ENCODE results near the gene ZFP57.
"Not testable (repeated sequence)": the region's sequence is repeated elsewhere in the genome, so short reads cannot be mapped to it uniquely, and the experiment has no call there.

The ZFP57 gene

DNA sequence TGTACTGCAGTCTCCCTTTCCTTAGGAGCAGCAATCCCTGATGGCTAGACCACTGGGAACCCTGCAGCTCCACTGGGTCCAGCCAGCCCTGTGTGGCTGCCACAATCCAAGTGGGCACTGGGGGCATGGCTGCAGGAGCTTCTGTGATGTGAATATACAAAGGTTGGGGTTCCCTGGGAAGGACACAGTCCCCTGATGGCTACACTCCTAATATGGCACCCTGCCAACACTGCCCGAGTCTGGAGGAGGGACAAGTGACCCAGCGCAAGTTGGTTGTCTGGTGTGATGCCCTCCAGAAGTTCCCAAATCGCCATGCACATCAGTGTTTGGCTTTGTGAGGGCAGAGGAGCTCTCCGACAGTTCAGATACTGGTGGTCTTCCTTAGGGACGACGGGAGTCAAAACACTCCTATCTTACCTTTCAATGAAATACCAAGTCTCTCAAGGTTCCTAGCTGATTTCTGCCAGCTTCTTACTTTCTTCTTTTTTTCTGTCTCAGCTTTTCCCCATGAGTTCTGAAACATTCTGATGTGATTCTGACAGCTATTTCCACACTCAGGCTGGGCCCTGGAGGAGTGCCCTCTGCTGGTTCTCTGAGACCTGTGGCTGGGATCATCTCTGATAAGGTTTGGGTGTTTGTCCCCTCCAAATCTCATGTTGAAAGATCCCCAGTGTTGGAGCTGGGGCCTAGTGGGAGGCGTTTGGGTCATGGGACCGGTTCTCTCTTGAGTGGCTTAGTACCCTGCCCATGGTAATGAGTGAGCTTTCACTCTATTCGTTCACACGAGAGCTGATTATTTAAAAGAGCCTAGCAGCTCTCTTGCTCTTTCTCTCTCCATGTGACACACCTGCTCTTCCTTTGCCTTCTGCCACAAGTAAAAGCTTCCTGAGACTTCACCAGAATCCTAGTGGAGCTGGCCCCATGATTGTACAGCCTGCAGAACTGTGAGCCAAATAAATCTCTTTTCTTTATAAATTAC lies 15.5 kb upstream of the ZFP57 start:
- DNase-seq (ENCODE audit: low read depth in 2 of 2), result no peak

- no peak for DNase-seq (ENCODE audit: low read depth in 2 of 2)
Measured at GRCh38 chr6:29694637-29695036, 13.7 kb upstream of the ZFP57 start.

DNA sequence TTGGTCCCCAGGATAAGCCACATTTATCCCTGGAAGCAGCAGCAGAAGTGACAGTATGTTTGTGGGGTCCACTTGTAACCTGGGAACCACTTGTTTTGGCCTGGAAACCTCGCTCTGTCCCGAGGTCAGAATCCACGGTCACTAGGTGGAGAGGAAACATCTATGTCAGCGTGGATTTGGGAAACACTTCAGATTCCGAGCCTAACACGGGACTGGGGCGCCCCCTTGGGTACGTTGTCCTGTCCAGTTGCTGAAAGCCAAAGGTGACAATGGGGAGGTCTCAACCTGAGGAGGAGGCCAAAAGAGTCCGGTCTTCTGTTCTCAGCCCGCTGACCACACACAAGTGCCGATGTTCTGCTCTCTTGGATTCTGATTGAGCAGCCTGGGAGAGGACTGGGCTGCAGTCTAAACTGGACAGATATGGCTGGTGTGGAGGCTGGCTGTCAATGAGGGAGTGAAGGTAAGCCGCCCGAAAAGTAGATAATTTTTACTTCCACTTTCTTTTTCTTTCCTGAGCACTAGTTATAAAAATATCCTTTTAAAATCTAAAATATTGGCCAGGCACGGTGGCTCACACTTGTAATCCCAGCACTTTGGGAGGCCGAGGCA lies 4.9 kb upstream of the ZFP57 start:
- DNase-seq (ENCODE audit: low read depth in 2 of 2), result no peak

DNA sequence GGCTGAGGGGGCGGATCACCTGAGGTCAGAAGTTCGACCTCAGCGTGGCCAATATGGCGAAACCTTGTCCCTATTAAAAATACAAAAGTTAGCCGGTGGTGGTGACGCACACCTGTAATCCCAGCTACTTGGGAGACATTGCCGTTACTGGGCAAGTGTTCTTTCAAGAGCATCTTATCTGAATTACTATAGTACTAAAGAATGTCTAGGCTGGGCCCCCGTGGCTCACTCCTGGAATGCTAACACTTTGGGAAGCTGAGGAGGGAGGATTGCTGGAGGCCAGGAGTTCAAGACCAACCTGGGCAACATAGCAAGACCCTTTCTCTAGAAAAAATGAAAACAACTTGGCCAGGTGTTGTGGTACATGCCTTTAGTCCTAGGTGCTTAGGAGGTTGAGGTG lies 859 bp upstream of the ZFP57 start:
- DNase-seq (ENCODE audit: low read depth in 2 of 2), result no peak

- DNase-seq (ENCODE audit: low read depth in 2 of 2), result no peak
Measured at GRCh38 chr6:29680416-29680815, 536 bp downstream of the ZFP57 start.

DNA sequence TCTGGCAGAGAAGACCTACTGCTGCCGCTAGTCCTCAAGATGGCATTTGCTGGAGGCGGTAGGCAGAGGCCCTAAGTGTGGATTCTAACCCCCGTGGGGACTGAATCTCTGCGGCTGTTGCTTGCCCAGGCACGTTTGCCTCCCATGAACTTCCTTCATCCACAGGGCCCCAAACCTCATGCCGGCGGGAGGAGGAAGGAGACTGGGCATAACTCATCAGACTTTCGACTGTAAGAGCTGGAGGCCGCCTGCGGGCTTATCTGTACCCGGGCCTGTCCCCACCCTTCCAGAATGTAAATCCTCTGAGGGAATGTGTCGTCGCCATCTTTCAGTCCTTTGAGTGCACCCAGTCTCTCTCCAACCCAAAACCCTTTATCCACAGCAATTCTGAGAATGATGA lies 990 bp downstream of the ZFP57 start:
- no peak for DNase-seq (ENCODE audit: low read depth in 2 of 2)

- DNase-seq (ENCODE audit: low read depth in 2 of 2), result no peak
Measured at GRCh38 chr6:29678114-29678513, 2.8 kb downstream of the ZFP57 start.

DNA sequence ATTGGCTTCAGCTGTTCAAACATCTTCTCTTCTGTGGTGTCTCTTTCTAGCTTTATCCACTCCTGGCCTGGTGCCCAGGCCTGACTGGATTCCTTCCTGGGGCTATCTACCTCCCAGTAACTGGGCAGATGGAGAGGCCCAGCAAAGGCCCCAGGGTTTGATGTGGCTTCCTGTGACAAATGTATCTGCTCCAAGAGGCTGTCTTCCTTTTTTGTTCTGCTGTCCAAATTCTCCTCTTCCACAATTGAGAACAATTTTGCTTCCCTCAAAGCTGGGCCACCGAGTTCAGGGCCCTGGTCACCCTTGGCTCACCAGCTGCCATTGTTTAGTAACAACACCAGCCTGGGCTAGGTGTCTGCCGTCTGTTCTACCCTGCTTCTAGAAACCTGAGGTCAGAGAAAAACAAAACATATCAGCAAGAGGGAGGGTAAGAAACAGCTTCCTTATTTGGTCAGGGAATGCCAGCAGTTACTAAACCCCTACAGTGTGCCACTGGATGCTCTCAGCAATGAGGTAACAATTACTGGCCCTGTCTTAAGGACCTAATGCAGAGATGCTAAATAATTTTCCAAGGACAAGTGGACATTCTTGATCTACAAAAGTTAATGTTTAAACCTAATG lies 3.9 kb downstream of the ZFP57 start:
- DNase-seq (ENCODE audit: low read depth in 2 of 2), result no peak

- DNase-seq (ENCODE audit: low read depth in 2 of 2), result no peak
Measured at GRCh38 chr6:29675561-29675960, 5.4 kb downstream of the ZFP57 start.

- DNase-seq (ENCODE audit: low read depth in 2 of 2), result no peak
Measured at GRCh38 chr6:29674008-29674407, 6.9 kb downstream of the ZFP57 start.

DNA sequence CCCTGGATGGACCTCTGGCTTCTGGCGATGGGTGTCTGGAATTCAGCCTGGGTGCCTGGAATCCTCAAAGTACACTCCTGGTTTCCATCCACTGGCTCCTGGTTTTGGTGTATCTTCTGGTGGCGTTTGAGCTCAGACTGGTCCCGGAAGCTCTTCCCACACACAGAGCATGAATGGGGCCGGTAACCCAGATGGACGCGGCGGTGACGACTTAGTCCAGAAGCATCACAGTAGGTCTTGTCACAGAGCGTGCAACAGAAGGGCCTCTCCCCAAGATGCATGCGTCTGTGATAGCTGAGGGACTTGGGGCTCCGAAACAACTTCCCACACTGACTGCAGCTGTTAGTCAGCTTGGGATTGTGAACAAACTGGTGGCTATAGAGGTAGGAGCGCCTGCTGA lies 7.8 kb downstream of the ZFP57 start:
- DNase-seq (ENCODE audit: low read depth in 2 of 2), result no peak

GRCh38 chr6:29672116-29672515 lies 8.8 kb downstream of the ZFP57 start:
- not testable (repeated sequence) for DNase-seq (ENCODE audit: low read depth in 2 of 2)

DNA sequence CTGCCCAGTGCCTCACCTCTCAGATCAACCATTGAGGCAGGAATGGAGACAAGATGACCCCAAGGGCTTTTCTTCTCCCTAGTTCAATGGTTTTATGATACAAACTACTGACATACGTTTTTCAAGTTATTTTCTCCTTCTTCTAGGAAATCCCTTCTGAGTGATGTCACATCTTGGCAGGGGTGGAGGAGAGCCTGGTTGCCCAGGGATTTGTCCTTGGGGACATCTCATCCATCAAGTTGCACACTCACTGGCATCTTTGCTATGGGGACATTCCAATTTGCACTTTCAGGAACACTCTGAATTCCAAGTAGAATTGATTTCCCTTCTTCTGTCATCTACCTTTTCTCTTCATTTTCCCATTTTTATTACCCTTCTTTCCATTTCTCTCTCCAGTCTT lies 9.9 kb downstream of the ZFP57 start:
- no peak for DNase-seq (ENCODE audit: low read depth in 2 of 2)

GRCh38 chr6:29667158-29667557 lies 13.8 kb downstream of the ZFP57 start:
- DNase-seq (ENCODE audit: low read depth in 2 of 2), result no peak

- no peak for DNase-seq (ENCODE audit: low read depth in 2 of 2)
Measured at GRCh38 chr6:29666826-29667130, 14.2 kb downstream of the ZFP57 start.

DNA sequence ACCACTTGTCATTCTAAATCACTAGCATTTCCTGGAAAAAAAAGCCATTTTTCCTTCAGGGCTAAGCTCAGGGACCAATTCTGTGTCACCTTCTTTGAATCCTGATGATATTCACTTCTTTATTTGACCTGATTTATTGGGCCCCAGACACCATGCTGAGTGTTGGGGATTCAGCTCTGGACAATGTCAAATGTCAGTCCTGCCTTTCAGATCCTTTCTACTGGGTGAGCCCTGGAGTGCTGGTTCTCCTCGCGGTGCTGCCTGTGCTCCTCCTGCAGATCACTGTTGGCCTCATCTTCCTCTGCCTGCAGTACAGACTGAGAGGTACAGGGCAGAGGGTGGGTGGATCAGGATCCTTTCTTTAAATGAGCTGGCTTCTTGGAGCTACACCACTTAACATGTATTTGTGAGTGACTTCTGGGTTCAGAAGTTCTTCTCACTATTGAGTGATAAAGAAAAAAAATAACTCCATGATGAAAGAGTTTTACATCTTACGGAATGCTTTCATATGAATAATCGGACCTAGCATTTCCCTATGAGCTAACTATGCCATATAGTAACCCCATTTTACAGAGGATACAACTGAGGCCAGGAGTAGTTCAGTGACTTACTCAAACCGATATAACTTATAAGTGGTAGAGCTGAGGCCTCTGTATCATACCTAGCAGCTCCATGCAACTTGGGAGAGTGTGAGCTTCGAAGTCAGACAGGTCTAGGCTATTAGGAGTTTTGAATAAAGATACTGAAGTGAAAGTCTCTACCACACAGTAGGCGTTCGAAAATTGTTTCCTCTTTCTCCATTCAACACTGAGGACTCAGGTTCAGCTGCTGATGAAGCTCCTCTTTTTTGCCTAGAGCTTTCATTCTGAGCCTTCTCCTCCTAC lies 14.8 kb downstream of the ZFP57 start:
- DNase-seq (ENCODE audit: low read depth in 2 of 2), result no peak

- no peak for DNase-seq (ENCODE audit: low read depth in 2 of 2)
Measured at GRCh38 chr6:29663300-29664042, 17.5 kb downstream of the ZFP57 start.

GRCh38 chr6:29661502-29662141 lies 19.3 kb downstream of the ZFP57 start:
- not testable (repeated sequence) for DNase-seq (ENCODE audit: low read depth in 2 of 2)

- no peak for DNase-seq (ENCODE audit: low read depth in 2 of 2)
Measured at GRCh38 chr6:29661071-29661470, 19.9 kb downstream of the ZFP57 start.

GRCh38 chr6:29656798-29657197 lies 24.2 kb downstream of the ZFP57 start, which contains the start of gene MOG:
TSS of gene MOG (plus strand) at chr6:29657092. CDS start at chr6:29657210, 118 bp downstream.
- DNase-seq (ENCODE audit: low read depth in 2 of 2), result no peak

DNA sequence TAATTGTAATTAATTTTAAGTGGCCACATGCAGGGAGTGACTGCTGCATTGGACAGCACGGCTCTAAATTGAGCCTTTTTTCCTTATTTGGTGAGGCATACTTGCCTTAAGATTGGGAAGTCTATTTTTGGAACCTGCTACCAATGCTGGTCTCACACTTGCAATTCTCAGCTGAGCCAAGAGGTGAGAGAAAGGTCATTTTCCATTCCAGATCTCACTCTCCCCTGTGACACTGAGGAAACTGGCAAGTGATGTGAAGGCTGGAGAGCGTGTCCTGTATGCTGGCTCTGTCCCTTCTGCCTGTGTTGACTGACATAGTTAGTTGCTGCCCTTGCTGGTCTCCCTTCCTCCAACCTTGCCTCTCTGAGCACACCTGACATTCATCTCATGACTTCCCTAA lies 24.8 kb downstream of the ZFP57 start:
- no peak for DNase-seq (ENCODE audit: low read depth in 2 of 2)

Measured in activated CD8-positive, alpha-beta memory T cell treated with anti-CD3 and anti-CD28 coated beads for 4 hours (primary cell).